Small intestine (tissue), 7 donors: ENCODE data around the gene SCLY. TPM values are rescaled to one million over a fixed set of nuclear protein-coding genes. Genes with fewer than 3 reads are reported as not detected.

ENCODE experiments used
- DNase-seq, 2 donors: peaks; one replicate each; pipeline versions ENCODE4 v3.0.0 to v3.0.0-alpha.2; 2013
- FAIRE-seq: peaks from 2 replicates; lab custom pipeline; 2012; peaks lifted over from hg19 to GRCh38; lab: Jason Lieb, UNC
- H3K27ac ChIP-seq, 3 donors: one replicate each; pipeline ENCODE4 v1.5.1; 2013; ENCODE audit warnings: low read length in 2 of 3, mild to moderate bottlenecking in 2 of 3, control low read depth in 1 of 3, inconsistent platforms in 1 of 3, low read depth in 1 of 3, moderate library complexity in 1 of 3
- H3K27me3 ChIP-seq, 3 donors: one replicate each; pipeline ENCODE4 v1.6.1; 2013; ENCODE audit warnings: low read length in 3 of 3, inconsistent platforms in 1 of 3; ENCODE audit not compliant: control insufficient read depth in 3 of 3, insufficient read depth in 3 of 3
- H3K36me3 ChIP-seq, 3 donors: one replicate each; pipeline ENCODE4 v1.6.1; 2013; ENCODE audit warnings: low read length in 3 of 3, inconsistent platforms in 1 of 3, low read depth in 1 of 3, mild to moderate bottlenecking in 1 of 3, moderate library complexity in 1 of 3; ENCODE audit not compliant: control insufficient read depth in 3 of 3, insufficient read depth in 2 of 3
- H3K4me1 ChIP-seq, 3 donors: one replicate each; pipeline ENCODE4 v1.6.1; 2013; ENCODE audit warnings: low read length in 2 of 3, inconsistent platforms in 1 of 3, low read depth in 1 of 3, mild to moderate bottlenecking in 1 of 3, moderate library complexity in 1 of 3; ENCODE audit not compliant: control insufficient read depth in 3 of 3, insufficient read depth in 2 of 3
- H3K4me3 ChIP-seq, 3 donors: one replicate each; pipeline ENCODE4 v1.5.1; 2013; ENCODE audit warnings: low read length in 3 of 3, control low read depth in 1 of 3, inconsistent platforms in 1 of 3, low read depth in 1 of 3, mild to moderate bottlenecking in 1 of 3, moderate library complexity in 1 of 3
- H3K9me3 ChIP-seq, 2 donors: one replicate each; pipeline ENCODE4 v1.6.1; 2013; ENCODE audit warnings: low read depth in 1 of 2, low read length in 1 of 2; ENCODE audit not compliant: control insufficient read depth in 2 of 2, insufficient read depth in 1 of 2
- WGBS, 3 donors: extraction: QIAGEN DNeasy Blood & Tissue Kit; methylation state at CpG; one replicate each; pipeline ENCODE4 v1.1.7; 2013; 5-methylcytosine and 5-hydroxymethylcytosine counted together
- polyA plus RNA-seq, 4 donors: library from polyadenylated mRNA; stranded (reverse) in 3 of 4; unstranded in 1 of 4; fragments of 200-250 nt in 3 of 4; fragments of 120-200 nt in 1 of 4; gene quantifications; one replicate each; pipeline versions ENCODE4 v1.2.1 to v1.2.3, GENCODE V29; 2013
- donor health status: healthy with polysubstance abuse.
- donor health status: control.
- donor health status: control.
- donor health status: Bipolar disorder and iron deficiency.
- donor health status: healthy.

SCLY gene
- polyA plus RNA-seq, 4 donors, result 12.7 to 28.8 (median 23.7) TPM

DNA sequence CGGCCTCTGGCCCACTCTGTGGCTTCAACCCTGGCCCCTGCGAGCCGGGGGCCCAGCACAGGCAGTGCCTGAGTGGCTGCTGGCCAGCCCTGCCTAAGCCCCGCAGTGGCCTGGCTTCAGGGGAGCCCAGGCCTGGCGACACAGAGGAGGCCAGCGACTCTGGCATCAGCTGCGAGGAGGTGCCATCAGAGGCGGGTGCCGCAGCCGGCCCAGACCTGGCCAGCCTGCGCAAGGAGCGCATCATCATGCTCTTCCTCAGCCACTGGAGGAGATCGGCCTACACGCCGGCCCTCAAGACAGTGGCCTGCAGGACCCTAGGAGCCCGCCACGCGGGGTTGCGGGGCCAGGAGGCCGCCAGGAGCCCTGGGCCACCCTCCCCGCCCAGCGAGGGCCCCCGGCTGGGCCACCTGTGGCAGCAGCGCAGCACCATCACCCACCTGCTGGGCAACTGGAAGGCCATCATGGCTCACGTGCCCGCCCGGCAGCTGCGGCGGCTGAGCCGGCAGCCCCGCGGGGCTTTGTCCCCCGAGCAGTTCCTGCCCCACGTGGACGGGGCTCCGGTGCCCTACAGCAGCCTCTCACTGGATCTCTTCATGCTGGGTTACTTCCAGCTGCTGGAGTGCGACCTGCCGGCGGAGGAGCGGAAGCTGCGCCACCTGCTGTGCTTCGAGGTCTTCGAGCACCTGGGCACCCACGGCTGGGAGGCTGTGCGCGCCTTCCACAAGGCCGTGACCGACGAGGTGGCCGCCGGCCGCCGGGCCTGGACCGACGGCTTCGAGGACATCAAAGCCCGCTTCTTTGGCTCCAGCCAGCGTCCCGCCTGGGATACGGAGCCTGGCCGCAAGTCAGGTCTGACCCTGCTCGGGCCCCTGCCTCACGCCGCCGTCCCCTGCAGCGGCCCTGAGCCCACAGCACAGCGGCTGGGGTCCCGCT is 70.2 kb downstream of the SCLY start:
- Histone ChIP-seq H3K9me3 (no peaks in the 10 kb centered on the region), H3K27me3 (no peaks in the 10 kb centered on the region), H3K27ac (no peak overlapping the region), H3K36me3 (peaks cover 0 to 2% (median 0%) of the 10 kb centered on the region in 3 donors), H3K4me1 (peaks cover 0 to 4% (median 0%) of the 10 kb centered on the region in 3 donors), H3K4me3 (no peak overlapping the region)
- no peak for DNase-seq
- 89 to 93% (median 90%) methylated on average over 55 to 68 of the region's 68 CpGs for WGBS, 3 donors
- FAIRE-seq, result no peak

DNA sequence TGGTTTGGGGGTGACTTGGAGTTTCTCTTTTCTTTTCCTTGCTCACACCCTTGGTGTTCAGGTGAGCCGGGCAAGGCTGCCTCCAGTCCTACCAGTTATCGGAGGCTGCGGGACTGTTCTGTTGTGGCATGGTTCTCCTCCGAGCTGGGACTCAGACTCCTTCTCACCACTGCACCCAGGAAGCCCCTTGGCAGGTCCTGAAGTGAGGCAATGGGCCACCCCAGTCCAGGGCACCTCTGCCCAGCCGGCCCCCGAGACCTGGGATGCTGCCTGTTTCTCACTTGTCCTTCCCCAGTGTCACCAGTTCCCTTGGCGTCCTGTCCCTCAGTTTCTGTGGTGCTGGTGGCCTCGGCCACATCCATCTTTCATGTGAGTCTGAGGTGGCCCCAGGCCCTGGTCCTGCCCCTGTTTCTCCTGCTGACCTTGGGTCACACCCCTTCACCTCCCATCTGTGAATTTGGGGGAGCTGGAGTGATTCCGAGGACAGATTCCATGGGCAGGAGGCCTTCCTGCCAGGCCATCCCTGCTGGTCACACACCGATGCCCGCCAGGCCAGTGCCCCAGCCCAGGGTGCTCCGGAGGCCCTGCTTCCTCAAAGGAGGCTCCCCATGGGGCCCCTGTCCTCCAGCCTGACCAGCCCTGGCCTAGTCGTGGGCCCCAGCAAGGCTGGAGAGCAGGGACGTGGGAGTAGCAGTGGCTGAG is 71.1 kb downstream of the SCLY start:
- no peak overlapping the region for H3K4me3 ChIP-seq
- peaks cover 0 to 4% (median 0%) of the 10 kb centered on the region in 3 donors for H3K4me1 ChIP-seq
- no peaks in the 10 kb centered on the region for H3K9me3 ChIP-seq
- no peak overlapping the region for H3K27ac ChIP-seq
- DNase-seq (no peak), FAIRE-seq (no peak)
- peaks cover 0 to 2% (median 0%) of the 10 kb centered on the region in 3 donors for H3K36me3 ChIP-seq
- 85 to 88% (median 88%) methylated on average over 13 to 14 of the region's 14 CpGs for WGBS, 3 donors
- no peaks in the 10 kb centered on the region for H3K27me3 ChIP-seq

DNA sequence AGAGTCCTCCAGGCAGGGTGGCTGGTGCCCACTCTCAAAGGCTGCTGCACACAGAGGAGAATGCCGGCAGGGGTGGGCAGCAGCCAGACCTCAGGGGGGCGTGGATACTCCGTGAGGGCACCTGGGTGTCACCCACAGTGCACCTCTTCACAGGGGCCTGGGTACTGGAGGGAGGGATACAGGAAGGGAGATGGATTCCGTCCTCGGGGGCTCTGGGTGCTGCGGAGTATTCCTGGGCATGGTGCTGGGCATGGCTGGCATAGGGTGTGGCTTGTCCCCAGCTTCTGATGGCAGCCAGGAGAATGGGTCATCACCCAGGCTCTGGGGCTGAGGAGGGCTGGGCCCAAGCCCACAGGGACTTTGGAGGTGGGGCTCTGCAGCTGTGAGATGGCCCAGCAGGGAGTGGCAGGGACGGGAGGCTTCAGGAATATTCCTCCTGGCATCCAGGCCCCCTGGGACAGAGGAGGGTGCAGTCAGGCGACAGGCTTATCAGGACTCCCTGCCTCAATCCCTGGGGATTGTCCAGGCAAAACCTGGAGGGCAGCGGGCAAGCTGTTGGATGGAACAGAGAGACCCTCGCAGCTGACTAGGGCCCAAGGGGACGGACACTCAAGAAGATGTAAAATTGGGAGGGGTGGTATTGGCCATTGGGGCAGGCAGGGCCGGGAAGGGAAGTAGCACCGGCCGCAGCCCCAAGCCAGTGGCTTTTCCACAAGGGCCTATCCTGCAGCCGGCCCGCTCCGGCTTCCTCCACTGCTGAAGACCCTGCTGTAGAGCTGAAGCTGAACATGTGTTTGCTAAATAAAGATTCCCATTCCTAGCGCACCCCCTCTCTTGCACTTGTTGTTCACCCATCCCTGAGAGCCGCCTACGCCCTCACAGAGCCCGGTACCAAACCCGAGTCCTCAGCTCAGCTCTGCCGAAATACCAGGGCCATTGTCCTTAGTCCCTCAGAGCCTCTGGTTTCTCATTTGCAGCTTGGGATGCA is 72.0 kb downstream of the SCLY start:
- Histone ChIP-seq H3K4me1 (peaks cover 0 to under 1% (median 0%) of the 10 kb centered on the region in 3 donors), H3K27me3 (no peaks in the 10 kb centered on the region), H3K4me3 (no peak overlapping the region), H3K36me3 (peaks cover 0 to 2% (median 0%) of the 10 kb centered on the region in 3 donors), H3K27ac (no peak overlapping the region), H3K9me3 (no peaks in the 10 kb centered on the region)
- WGBS, 3 donors, result 88 to 91% (median 90%) methylated on average over 19 to 23 of the region's 23 CpGs
- DNase-seq (no peak), FAIRE-seq (no peak)

DNA sequence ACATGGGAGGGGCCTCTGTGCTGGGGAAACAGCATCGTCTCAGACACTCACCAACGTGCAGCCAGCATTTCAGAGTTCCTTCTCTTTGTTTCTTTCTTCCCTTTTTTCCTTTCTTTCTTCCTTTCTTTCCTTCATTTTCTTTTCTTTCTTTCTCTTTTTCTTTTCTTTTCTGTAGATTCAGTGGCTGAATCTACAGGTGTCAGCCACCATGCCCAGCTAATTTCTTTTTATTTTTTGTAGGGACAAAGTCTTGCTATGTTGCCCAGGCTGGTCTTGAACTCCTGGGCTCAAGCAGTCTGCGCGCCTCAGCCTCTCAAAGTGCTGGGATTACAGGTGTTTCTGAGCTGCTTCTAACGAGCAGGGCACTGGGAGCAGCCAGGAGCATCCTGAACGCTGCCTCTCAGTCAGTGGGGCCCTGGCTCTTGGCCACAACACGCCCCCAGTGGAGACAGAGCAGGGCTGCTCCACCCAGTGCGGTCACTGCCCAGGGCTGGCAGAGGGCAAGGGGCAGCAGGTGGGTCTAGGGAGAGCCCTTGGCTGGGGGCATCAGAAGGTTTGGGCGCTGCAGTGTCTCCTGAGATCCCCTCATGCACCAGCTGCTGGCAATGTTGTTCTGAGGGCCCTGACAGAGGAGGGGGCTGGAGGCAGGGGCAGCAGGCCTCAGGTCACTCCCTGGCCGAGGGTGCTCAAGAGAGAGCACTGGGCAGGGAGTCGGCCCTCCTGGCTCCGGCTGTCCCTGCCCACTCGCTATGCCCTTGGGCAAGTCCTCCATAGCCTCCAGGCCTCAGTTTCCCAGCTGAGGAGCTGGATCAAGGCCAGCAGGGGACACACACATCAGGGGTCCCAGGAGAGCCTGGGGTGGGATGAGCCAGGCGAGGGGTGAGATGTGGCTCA is 72.9 kb downstream of the SCLY start:
- H3K36me3 ChIP-seq, result peaks cover 0 to 2% (median 0%) of the 10 kb centered on the region in 3 donors
- no peak overlapping the region for H3K27ac ChIP-seq
- H3K4me1 ChIP-seq, result peaks cover 0 to 5% (median 0%) of the 10 kb centered on the region in 3 donors
- no peak overlapping the region for H3K4me3 ChIP-seq
- no peaks in the 10 kb centered on the region for H3K9me3 ChIP-seq
- FAIRE-seq (no peak), DNase-seq (no peak)
- 68 to 76% (median 72%) methylated on average over 14 of the region's 14 CpGs for WGBS, 3 donors
- no peaks in the 10 kb centered on the region for H3K27me3 ChIP-seq

DNA sequence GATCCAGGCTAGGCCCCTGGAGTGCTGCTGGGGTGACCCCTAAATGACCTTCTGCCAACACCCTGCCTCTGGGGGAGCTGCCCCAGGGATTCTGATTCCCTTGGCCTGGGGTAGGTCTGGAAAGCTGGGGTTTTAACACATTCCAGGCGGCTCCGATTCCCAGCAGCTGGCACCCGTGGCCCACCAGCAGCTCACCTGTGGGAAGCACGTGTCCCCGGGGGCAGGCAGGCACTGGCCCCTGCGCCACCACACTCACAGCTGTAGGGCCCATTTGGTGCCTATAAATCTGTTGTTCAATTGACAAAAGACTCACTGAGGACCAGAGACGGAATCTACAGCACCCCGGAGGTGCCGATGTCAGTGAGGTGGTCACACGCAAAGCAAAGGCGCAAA is 73.6 kb downstream of the SCLY start:
- 89 to 96% (median 93%) methylated on average over 11 of the region's 11 CpGs for WGBS, 3 donors
- DNase-seq (no peak), FAIRE-seq (no peak)

DNA sequence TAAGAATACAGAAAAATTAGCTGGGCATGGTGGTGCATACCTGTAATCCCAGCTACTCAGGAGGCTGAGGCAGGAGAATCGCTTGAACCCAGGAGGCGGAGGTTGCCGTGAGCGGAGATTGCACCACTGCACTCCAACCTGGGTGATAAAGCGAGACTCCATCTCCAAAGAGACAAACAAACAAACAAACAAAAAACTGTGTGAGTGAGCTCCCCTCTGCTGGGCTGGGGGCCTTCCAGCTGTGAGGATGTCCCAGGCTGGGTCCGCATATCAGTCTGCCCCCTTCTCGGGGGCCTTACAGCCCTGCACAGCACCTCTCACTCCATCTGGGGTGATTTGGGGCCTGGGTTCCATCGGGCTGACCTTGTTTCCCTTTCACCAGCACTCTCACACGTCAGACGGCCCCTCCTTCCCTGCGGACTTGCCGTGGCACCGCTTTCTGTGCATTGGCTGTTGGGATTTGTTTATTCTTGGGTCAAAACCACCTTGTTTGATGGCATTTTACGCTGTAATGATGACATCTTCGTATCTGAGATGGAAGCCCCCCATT is 74.9 kb downstream of the SCLY start:
- H3K9me3 ChIP-seq, result no peaks in the 10 kb centered on the region
- H3K36me3 ChIP-seq, result peaks cover 0 to 2% (median 0%) of the 10 kb centered on the region in 3 donors
- H3K27me3 ChIP-seq, result no peaks in the 10 kb centered on the region
- H3K27ac ChIP-seq, result no peak overlapping the region
- no peak overlapping the region for H3K4me3 ChIP-seq
- WGBS, 3 donors, result 81 to 88% (median 84%) methylated on average over 15 of the region's 15 CpGs
- FAIRE-seq (no peak), DNase-seq (no peak)
- H3K4me1 ChIP-seq, result peaks cover 0 to 5% (median 0%) of the 10 kb centered on the region in 3 donors

More for the DNA sequence above, 73.6 kb downstream of the SCLY start:
- Histone ChIP-seq H3K4me1 (peaks cover 0 to 5% (median 0%) of the 10 kb centered on the region in 3 donors), H3K27me3 (no peaks in the 10 kb centered on the region), H3K4me3 (no peak overlapping the region), H3K36me3 (peaks cover 0 to 2% (median 0%) of the 10 kb centered on the region in 3 donors), H3K9me3 (no peaks in the 10 kb centered on the region), H3K27ac (no peak overlapping the region)
